Peyer's patch (tissue), 4 donors: ENCODE data around the gene AASDHPPT. TPM values are rescaled to one million over a fixed set of nuclear protein-coding genes. Genes with fewer than 3 reads are reported as not detected.

Experiments used
- DNase-seq, 3 donors: peaks; one replicate each; pipeline ENCODE4 v3.0.0-alpha.2; 2017 to 2019
- H3K27ac ChIP-seq, 4 donors: fragments of 200-600 bp; sonication (generic); one replicate each; pipeline ENCODE4 v1.5.1; 2016 to 2019
- H3K27me3 ChIP-seq, 2 donors: fragments of 200-600 bp; sonication (generic); one replicate each; pipeline ENCODE4 v1.5.1; 2019
- H3K36me3 ChIP-seq, 3 donors: fragments of 200-600 bp; sonication (generic); one replicate each; pipeline ENCODE4 v1.5.1; 2016 to 2019
- H3K4me1 ChIP-seq, 4 donors: fragments of 200-600 bp; sonication (generic); one replicate each; pipeline ENCODE4 v1.5.1; 2016 to 2019
- H3K4me3 ChIP-seq, 4 donors: fragments of 200-600 bp; sonication (generic); 1 replicate in 3 of 4; 2 replicates in 1 of 4; pipeline ENCODE4 v1.5.1; 2016 to 2019; ENCODE audit warnings: mild to moderate bottlenecking in 1 of 4
- H3K9me3 ChIP-seq, 4 donors: fragments of 200-600 bp; sonication (generic); one replicate each; pipeline ENCODE4 v1.5.1; 2016 to 2019; ENCODE audit warnings: mild to moderate bottlenecking in 1 of 4
- POLR2A ChIP-seq, 2 donors: fragments of 450-650 bp; IDR thresholded peaks; one replicate each; pipeline ENCODE4 v1.5.1; 2017; ENCODE audit warnings: antibody characterized with exemption in 2 of 2, mild to moderate bottlenecking in 2 of 2, moderate library complexity in 2 of 2
- total RNA-seq, 4 donors: library from RNA; depleted of rRNA; stranded (reverse); fragments of >200 nt; gene quantifications; one replicate each; pipeline ENCODE4 v1.1.0, GENCODE V29; 2016
- TF ChIP-seq, protein P1 (sequence below), 6 experiments: fragments of 450-650 bp in 4 of 6; fragments of 200-600 bp in 2 of 6; sonication (generic) in 1 of 6; IDR thresholded peaks; one replicate each; pipeline ENCODE4 v1.5.1; 2017 to 2019; ENCODE audit warnings: antibody characterized with exemption in 6 of 6, mild to moderate bottlenecking in 3 of 6, moderate library complexity in 1 of 6

The AASDHPPT gene
- total RNA-seq, 4 donors from 2014 or later, result 17.9 to 25.6 (median 22.6) TPM

- Histone ChIP-seq H3K27ac (no peak overlapping the region), H3K4me1 (no peaks in the 10 kb centered on the region), H3K27me3 (no peaks in the 10 kb centered on the region), H3K4me3 (no peak overlapping the region), H3K36me3 (no peaks in the 10 kb centered on the region), H3K9me3 (no peaks in the 10 kb centered on the region)
- TF ChIP-seq POLR2A (IDR thresholded peaks at IDR 0.05), result no peak
- TF ChIP-seq, protein P1, sequence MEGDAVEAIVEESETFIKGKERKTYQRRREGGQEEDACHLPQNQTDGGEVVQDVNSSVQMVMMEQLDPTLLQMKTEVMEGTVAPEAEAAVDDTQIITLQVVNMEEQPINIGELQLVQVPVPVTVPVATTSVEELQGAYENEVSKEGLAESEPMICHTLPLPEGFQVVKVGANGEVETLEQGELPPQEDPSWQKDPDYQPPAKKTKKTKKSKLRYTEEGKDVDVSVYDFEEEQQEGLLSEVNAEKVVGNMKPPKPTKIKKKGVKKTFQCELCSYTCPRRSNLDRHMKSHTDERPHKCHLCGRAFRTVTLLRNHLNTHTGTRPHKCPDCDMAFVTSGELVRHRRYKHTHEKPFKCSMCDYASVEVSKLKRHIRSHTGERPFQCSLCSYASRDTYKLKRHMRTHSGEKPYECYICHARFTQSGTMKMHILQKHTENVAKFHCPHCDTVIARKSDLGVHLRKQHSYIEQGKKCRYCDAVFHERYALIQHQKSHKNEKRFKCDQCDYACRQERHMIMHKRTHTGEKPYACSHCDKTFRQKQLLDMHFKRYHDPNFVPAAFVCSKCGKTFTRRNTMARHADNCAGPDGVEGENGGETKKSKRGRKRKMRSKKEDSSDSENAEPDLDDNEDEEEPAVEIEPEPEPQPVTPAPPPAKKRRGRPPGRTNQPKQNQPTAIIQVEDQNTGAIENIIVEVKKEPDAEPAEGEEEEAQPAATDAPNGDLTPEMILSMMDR (IDR thresholded peaks at IDR 0.05), result no peak
- no peak for DNase-seq
These were observed 51.3 kb downstream of the AASDHPPT start for GRCh38 chr11:106128740-106129139.

GRCh38 chr11:106131998-106132397 lies 54.5 kb downstream of the AASDHPPT start:
- Histone ChIP-seq H3K9me3 (no peaks in the 10 kb centered on the region), H3K36me3 (no peaks in the 10 kb centered on the region), H3K27ac (no peak overlapping the region), H3K4me1 (no peaks in the 10 kb centered on the region), H3K27me3 (no peaks in the 10 kb centered on the region), H3K4me3 (no peak overlapping the region)
- no peak for TF ChIP-seq POLR2A (IDR thresholded peaks at IDR 0.05)
- TF ChIP-seq, protein P1 (IDR thresholded peaks at IDR 0.05), result no peak
- DNase-seq, result no peak

DNA sequence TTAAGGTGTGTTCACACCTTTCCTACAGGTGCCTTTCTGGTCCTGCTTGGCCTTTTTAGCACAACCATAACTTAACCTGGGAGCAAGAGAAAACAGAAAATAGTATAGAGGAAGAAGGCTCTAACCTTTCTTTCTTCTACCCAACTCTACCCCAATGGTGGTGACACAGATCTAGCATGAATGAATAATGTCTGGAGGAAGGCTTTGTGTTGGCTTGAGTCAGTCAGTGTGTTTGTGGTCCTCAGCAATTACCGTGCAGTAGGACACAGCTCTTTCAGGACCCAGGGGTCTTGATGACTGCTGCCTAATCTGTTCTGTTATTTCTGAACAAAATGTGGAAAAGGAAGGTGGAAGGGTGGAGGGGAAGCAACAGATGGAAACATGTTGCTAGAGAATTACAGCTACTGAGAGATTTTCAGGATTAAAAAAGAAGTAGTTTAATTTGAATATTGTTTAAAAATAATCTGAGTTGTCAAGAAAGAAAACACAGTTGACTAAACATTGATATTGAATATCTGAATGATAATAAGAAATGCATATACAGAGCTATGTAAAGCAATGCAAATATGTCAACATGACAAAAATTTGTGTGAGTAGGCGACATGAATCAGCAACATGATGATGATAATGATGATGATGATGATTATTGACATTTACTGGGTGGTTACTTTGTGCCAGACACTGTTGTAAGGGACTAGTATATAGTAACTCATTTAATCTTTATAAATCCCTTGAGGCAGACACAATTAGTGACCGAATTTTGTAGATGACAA lies 55.3 kb downstream of the AASDHPPT start:
- TF ChIP-seq, protein P1 (IDR thresholded peaks at IDR 0.05), result no peak
- TF ChIP-seq POLR2A (IDR thresholded peaks at IDR 0.05), result no peak
- DNase-seq, result no peak
- Histone ChIP-seq H3K4me1 (no peaks in the 10 kb centered on the region), H3K27me3 (no peaks in the 10 kb centered on the region), H3K36me3 (no peaks in the 10 kb centered on the region), H3K27ac (no peak overlapping the region), H3K4me3 (no peak overlapping the region), H3K9me3 (no peaks in the 10 kb centered on the region)

GRCh38 chr11:106133529-106133928 lies 56.1 kb downstream of the AASDHPPT start:
- Histone ChIP-seq H3K9me3 (no peaks in the 10 kb centered on the region), H3K27me3 (no peaks in the 10 kb centered on the region), H3K27ac (no peak overlapping the region), H3K4me3 (no peak overlapping the region), H3K36me3 (no peaks in the 10 kb centered on the region), H3K4me1 (no peaks in the 10 kb centered on the region)
- no peak for TF ChIP-seq POLR2A (IDR thresholded peaks at IDR 0.05)
- TF ChIP-seq, protein P1 (IDR thresholded peaks at IDR 0.05), result no peak
- no peak for DNase-seq

DNA sequence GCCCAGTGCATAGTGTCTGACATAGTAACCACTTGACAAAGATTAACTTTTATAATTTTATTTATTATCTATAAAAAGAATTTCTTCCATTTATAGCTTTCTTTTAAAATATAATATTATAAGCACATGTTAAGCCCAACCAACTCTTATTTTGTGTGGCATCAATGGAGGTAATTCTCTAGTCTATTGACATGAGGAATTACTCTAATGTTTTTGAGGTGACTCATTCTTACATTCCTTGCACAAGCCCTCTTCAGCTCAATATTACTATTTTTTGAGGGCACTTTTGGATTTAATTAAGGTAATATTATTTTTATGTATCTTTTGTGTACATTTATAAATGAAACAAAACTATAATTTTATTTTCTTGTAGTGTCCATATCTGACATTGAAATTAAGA lies 59.6 kb downstream of the AASDHPPT start:
- TF ChIP-seq, protein P1 (IDR thresholded peaks at IDR 0.05), result no peak
- no peak for TF ChIP-seq POLR2A (IDR thresholded peaks at IDR 0.05)
- Histone ChIP-seq H3K4me3 (no peak overlapping the region), H3K27ac (no peak overlapping the region), H3K9me3 (no peaks in the 10 kb centered on the region), H3K27me3 (no peaks in the 10 kb centered on the region), H3K4me1 (no peaks in the 10 kb centered on the region), H3K36me3 (no peaks in the 10 kb centered on the region)
- no peak for DNase-seq
